HEK293 (cell line): ENCODE measurements around the gene CKS1B.

Experiments
- CTCF ChIA-PET: fragments of 350-600 bp; formaldehyde crosslinking; extraction: SDS; loops from one replicate; lab custom pipeline; 2021; ENCODE audit warnings: antibody characterized with exemption; lab: Yijun Ruan, JAX
- POLR2A ChIA-PET: fragments of 300-600 bp; formaldehyde crosslinking; extraction: SDS; loops from one replicate; lab custom pipeline; 2020; ENCODE audit warnings: antibody characterized with exemption, inconsistent platforms; lab: Yijun Ruan, JAX
- H3K27ac ChIP-seq: fragments of 200-500 bp; sonication (Bioruptor generic); 2 replicates; pipeline ENCODE4 v1.5.1; 2014; ENCODE audit warnings: low read depth, low read length, control low read depth, inconsistent platforms; ENCODE audit errors: extremely low read depth
- H3K36me3 ChIP-seq, 2 experiments: fragments of 200-500 bp in 1 of 2; sonication (Bioruptor generic) in 1 of 2; 1 replicate in 1 of 2; 2 replicates in 1 of 2; pipeline ENCODE4 v1.5.1; 2014 to 2017; ENCODE audit warnings: inconsistent platforms in 2 of 2, low read length in 2 of 2; ENCODE audit not compliant: control insufficient read depth in 2 of 2, insufficient read depth in 1 of 2
- H3K4me1 ChIP-seq: fragments of 200-500 bp; sonication (Bioruptor generic); 2 replicates; pipeline ENCODE4 v1.5.1; 2014; ENCODE audit warnings: mild to moderate bottlenecking, low read length, inconsistent platforms; ENCODE audit not compliant: control insufficient read depth, insufficient read depth
- H3K4me3 ChIP-seq: 2 replicates; pipeline ENCODE4 v1.5.1; 2011; ENCODE audit warnings: low read depth, mild to moderate bottlenecking, control low read depth, low read length, moderate library complexity
- H3K9me3 ChIP-seq: fragments of 200-500 bp; sonication (Bioruptor generic); 2 replicates; pipeline ENCODE4 v1.5.1; 2014; ENCODE audit warnings: low read depth, low read length, inconsistent platforms; ENCODE audit not compliant: control insufficient read depth, insufficient read depth
- EGR2 ChIP-seq: fragments of 450-650 bp; formaldehyde crosslinking; IDR thresholded peaks from 2 replicates; pipeline ENCODE4 v1.5.1; 2016; ENCODE audit warnings: low read depth, missing biosample characterization, missing genetic modification characterization
- HIC1 ChIP-seq: fragments of 450-650 bp; formaldehyde crosslinking; IDR thresholded peaks from 2 replicates; pipeline ENCODE4 v1.5.1; 2016; ENCODE audit warnings: missing biosample characterization, missing genetic modification characterization
- HOXD13 ChIP-seq: sonication (generic); formaldehyde crosslinking; IDR thresholded peaks from 2 replicates; pipeline ENCODE4 v1.8.0; 2022; ENCODE audit warnings: missing genetic modification reagents, borderline replicate concordance
- KLF10 ChIP-seq: fragments of 450-650 bp; IDR thresholded peaks from 2 replicates; pipeline ENCODE4 v1.5.1; 2018; ENCODE audit warnings: missing biosample characterization, mild to moderate bottlenecking, missing genetic modification characterization
- PBX3 ChIP-seq: sonication (generic); formaldehyde crosslinking; IDR thresholded peaks from 2 replicates; pipeline ENCODE4 v1.8.1; 2022; ENCODE audit warnings: mild to moderate bottlenecking, moderate library complexity, missing genetic modification reagents
- PRDM6 ChIP-seq: fragments of 450-650 bp; formaldehyde crosslinking; IDR thresholded peaks from 2 replicates; pipeline ENCODE4 v1.5.1; 2017; ENCODE audit warnings: missing biosample characterization, missing genetic modification characterization
- SETDB1 ChIP-seq: IDR thresholded peaks from one replicate; pipeline ENCODE4 v1.6.1; 2017; ENCODE audit warnings: mild to moderate bottlenecking, low read length, moderate library complexity, mixed read lengths; ENCODE audit not compliant: insufficient read length
- SP7 ChIP-seq: fragments of 450-650 bp; formaldehyde crosslinking; IDR thresholded peaks from 2 replicates; pipeline ENCODE4 v1.5.1; 2016; ENCODE audit warnings: missing biosample characterization, missing genetic modification characterization
- YY1 ChIP-seq: fragments of 450-650 bp; formaldehyde crosslinking; IDR thresholded peaks from 2 replicates; pipeline ENCODE4 v1.5.1; 2018; ENCODE audit warnings: missing biosample characterization, missing genetic modification characterization
- ZNF10 ChIP-seq: fragments of 450-650 bp; formaldehyde crosslinking; IDR thresholded peaks from 2 replicates; pipeline ENCODE4 v1.5.1; 2017; ENCODE audit warnings: missing biosample characterization, missing genetic modification characterization
- ZNF121 ChIP-seq: fragments of 450-650 bp; formaldehyde crosslinking; IDR thresholded peaks from 2 replicates; pipeline ENCODE4 v1.5.1; 2016; ENCODE audit warnings: missing biosample characterization, missing genetic modification characterization
- ZNF146 ChIP-seq: fragments of 450-650 bp; formaldehyde crosslinking; IDR thresholded peaks from 2 replicates; pipeline ENCODE4 v1.5.1; 2016; ENCODE audit warnings: missing biosample characterization, missing genetic modification characterization
- ZNF155 ChIP-seq: fragments of 450-650 bp; formaldehyde crosslinking; IDR thresholded peaks from 2 replicates; pipeline ENCODE4 v1.5.1; 2016; ENCODE audit warnings: missing biosample characterization, missing genetic modification characterization
- ZNF16 ChIP-seq: fragments of 450-650 bp; formaldehyde crosslinking; IDR thresholded peaks from 2 replicates; pipeline ENCODE4 v1.5.1; 2016; ENCODE audit warnings: low read depth, missing biosample characterization, missing genetic modification characterization
- ZNF211 ChIP-seq: fragments of 450-650 bp; formaldehyde crosslinking; IDR thresholded peaks from 2 replicates; pipeline ENCODE4 v1.5.1; 2016; ENCODE audit warnings: low read depth, missing biosample characterization, missing genetic modification characterization
- ZNF221 ChIP-seq: fragments of 450-650 bp; formaldehyde crosslinking; IDR thresholded peaks from 2 replicates; pipeline ENCODE4 v1.5.1; 2017; ENCODE audit warnings: missing biosample characterization, missing genetic modification characterization, borderline replicate concordance
- ZNF26 ChIP-seq: fragments of 450-650 bp; formaldehyde crosslinking; IDR thresholded peaks from 2 replicates; pipeline ENCODE4 v1.5.1; 2016; ENCODE audit warnings: missing biosample characterization, missing genetic modification characterization
- ZNF311 ChIP-seq: fragments of 450-650 bp; formaldehyde crosslinking; IDR thresholded peaks from 2 replicates; pipeline ENCODE4 v1.5.1; 2017; ENCODE audit warnings: missing biosample characterization, missing genetic modification characterization, borderline replicate concordance
- ZNF394 ChIP-seq: fragments of 450-650 bp; formaldehyde crosslinking; IDR thresholded peaks from 2 replicates; pipeline ENCODE4 v1.5.1; 2016; ENCODE audit warnings: missing biosample characterization, missing genetic modification characterization, mild to moderate bottlenecking, moderate library complexity, borderline replicate concordance
- ZNF404 ChIP-seq: fragments of 450-650 bp; formaldehyde crosslinking; IDR thresholded peaks from 2 replicates; pipeline ENCODE4 v1.5.1; 2017; ENCODE audit warnings: missing biosample characterization, missing genetic modification characterization
- ZNF510 ChIP-seq: fragments of 450-650 bp; formaldehyde crosslinking; IDR thresholded peaks from 2 replicates; pipeline ENCODE4 v1.5.1; 2018; ENCODE audit warnings: mild to moderate bottlenecking, missing genetic modification characterization, missing biosample characterization; ENCODE audit not compliant: insufficient replicate concordance
- ZNF626 ChIP-seq: fragments of 450-650 bp; sonication (Bioruptor Pico); formaldehyde crosslinking; IDR thresholded peaks from 2 replicates; pipeline ENCODE4 v1.5.1; 2018; ENCODE audit warnings: missing biosample characterization, missing genetic modification characterization, inconsistent platforms
- ZNF639 ChIP-seq: fragments of 450-650 bp; formaldehyde crosslinking; IDR thresholded peaks from 2 replicates; pipeline ENCODE4 v1.5.1; 2016; ENCODE audit warnings: missing biosample characterization, missing genetic modification characterization
- ZNF76 ChIP-seq: fragments of 450-650 bp; formaldehyde crosslinking; IDR thresholded peaks from 2 replicates; pipeline ENCODE4; 2016; ENCODE audit warnings: low read depth, missing biosample characterization, missing genetic modification characterization, borderline replicate concordance
- ZNF768 ChIP-seq: fragments of 450-650 bp; formaldehyde crosslinking; IDR thresholded peaks from 2 replicates; pipeline ENCODE4 v1.5.1; 2018; ENCODE audit warnings: missing biosample characterization, mild to moderate bottlenecking, missing genetic modification characterization
- ZNF777 ChIP-seq: fragments of 450-650 bp; formaldehyde crosslinking; IDR thresholded peaks from 2 replicates; pipeline ENCODE4 v1.5.1; 2017; ENCODE audit warnings: missing biosample characterization, missing genetic modification characterization, borderline replicate concordance
- ZSCAN16 ChIP-seq: fragments of 450-650 bp; formaldehyde crosslinking; IDR thresholded peaks from 2 replicates; pipeline ENCODE4 v1.5.1; 2016; ENCODE audit warnings: missing biosample characterization, missing genetic modification characterization
- ZSCAN5A ChIP-seq: fragments of 450-650 bp; formaldehyde crosslinking; IDR thresholded peaks from 2 replicates; pipeline ENCODE4 v1.5.1; 2016; ENCODE audit warnings: missing biosample characterization, missing genetic modification characterization

The CKS1B gene

GRCh38 chr1:155003227-155003765 lies 28.8 kb downstream of the CKS1B start:
- Histone ChIP-seq H3K4me3 (peak overlapping the region; percentile 50), H3K4me1 (peaks cover 13% of the 10 kb centered on the region), H3K27ac (peak overlapping the region; percentile 87; the same call in 1 of the 2 replicates), H3K9me3 (no peaks in the 10 kb centered on the region), H3K36me3 (no peaks in the 10 kb centered on the region)
- POLR2A ChIA-PET = interaction anchor here (0.6 to 2.1 kb wide), 7 partner anchors 8 to 82 kb away, joined by 3 to 9 read pairs (median 7); partner anchors contain the start of genes FLAD1 and PYGO2
- CTCF ChIA-PET = interaction anchor here (1.1 to 2.1 kb wide), 3 partner anchors 8 to 47 kb away, joined by 3 to 11 read pairs (median 5); partner anchors contain the start of gene ADAM15
- TF ChIP-seq ZNF311 (tag by site-specific recombination) = no peak
- no peak for TF ChIP-seq PBX3 (CRISPR knock-in tag)
- peak; percentile 41; the same call in 1 of the 2 replicates for TF ChIP-seq KLF10 (tag by site-specific recombination)
- no peak for TF ChIP-seq ZSCAN16 (tag by site-specific recombination)
- TF ChIP-seq ZNF404 (tag by site-specific recombination) = no peak
- TF ChIP-seq HIC1 (tag by site-specific recombination) = no peak
- TF ChIP-seq HOXD13 (CRISPR knock-in tag) = no peak
- no peak for TF ChIP-seq ZNF777 (tag by site-specific recombination)
- TF ChIP-seq ZNF16 (tag by site-specific recombination) = no peak
- TF ChIP-seq ZNF76 (tag by site-specific recombination) = no peak
- no peak for TF ChIP-seq ZNF768 (tag by site-specific recombination)
- TF ChIP-seq ZNF155 (tag by site-specific recombination) = no peak
- TF ChIP-seq ZNF510 (tag by site-specific recombination) = no peak
- TF ChIP-seq ZNF121 (tag by site-specific recombination) = no peak
- no peak for TF ChIP-seq PRDM6
- no peak for TF ChIP-seq ZNF221 (tag by site-specific recombination)
- TF ChIP-seq ZNF10 (tag by site-specific recombination) = no peak
- TF ChIP-seq YY1 = no peak
- no peak for TF ChIP-seq ZNF146 (tag by site-specific recombination)
- TF ChIP-seq ZNF639 (tag by site-specific recombination) = no peak
- no peak for TF ChIP-seq ZNF211
- no peak for TF ChIP-seq ZNF626 (tag by site-specific recombination)
- TF ChIP-seq SP7 (tag by site-specific recombination) = no peak
- TF ChIP-seq ZNF394 = no peak
- no peak for TF ChIP-seq ZSCAN5A (tag by site-specific recombination)
- no peak for TF ChIP-seq EGR2 (tag by site-specific recombination)
- TF ChIP-seq SETDB1 = no peak
- no peak for TF ChIP-seq ZNF26 (tag by site-specific recombination)
